ENCODE measurements around the gene ARMC9. TPM values are rescaled to one million over a fixed set of nuclear protein-coding genes. Genes with fewer than 3 reads are reported as not detected.
"Not testable (repeated sequence)": the region's sequence is repeated elsewhere in the genome, so short reads cannot be mapped to it uniquely, and the experiment has no call there.

Gene ARMC9
- total RNA-seq, 1 experiment from 2014 or later: 38.3 TPM

DNA sequence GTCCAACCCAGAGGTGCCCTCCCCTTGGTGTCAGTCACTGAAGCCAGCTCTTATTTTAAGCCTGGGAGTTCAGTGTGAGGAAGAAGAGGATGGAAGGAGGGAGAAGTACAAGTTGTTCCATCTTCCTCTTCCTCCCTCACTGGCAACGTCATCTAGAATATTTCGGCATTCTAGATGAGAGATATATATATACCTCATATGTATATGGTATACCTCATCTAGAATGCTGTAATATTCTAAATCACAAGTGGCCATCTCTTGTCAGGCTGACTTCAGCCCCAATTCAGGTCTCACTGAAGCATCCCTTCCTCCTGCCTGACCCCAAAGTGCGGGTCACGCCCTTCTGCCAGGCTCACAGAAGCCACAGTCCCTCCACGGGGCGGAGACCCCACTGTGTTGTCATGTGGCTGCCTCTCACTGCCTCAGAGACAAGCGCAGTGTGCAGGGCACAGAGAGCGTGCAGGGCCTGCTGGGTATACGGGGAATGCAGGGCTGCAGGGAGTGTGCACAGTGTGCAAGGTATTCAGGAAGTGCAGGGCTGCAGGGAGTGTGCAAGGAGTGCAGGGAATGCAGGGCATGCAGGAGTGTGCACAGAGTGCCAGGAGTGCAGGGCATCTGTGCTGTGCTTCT lies 164.2 kb downstream of the ARMC9 start:
- no peak for DNase-seq (ENCODE audit: low read depth)

DNA sequence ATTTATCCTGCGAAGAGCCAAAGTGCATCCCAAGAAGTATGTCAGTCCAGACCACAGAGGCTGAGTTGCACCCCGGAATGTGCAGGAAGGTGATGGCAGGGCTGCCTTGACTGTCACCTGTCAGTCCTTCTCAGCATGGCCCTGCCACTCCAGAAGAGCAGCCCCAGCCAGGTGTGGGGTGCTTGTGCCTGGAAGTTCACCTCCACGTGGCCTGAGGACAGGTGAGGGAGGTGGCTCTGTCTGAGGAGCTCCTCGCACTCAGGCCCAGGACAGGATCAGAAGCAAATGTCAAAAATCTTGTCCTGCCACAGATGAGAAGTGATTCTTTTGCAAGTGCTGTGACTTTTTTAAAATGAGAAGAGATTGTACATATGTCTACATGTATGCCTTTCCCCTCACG lies 165.6 kb downstream of the ARMC9 start:
- DNase-seq (ENCODE audit: low read depth): no peak

DNA sequence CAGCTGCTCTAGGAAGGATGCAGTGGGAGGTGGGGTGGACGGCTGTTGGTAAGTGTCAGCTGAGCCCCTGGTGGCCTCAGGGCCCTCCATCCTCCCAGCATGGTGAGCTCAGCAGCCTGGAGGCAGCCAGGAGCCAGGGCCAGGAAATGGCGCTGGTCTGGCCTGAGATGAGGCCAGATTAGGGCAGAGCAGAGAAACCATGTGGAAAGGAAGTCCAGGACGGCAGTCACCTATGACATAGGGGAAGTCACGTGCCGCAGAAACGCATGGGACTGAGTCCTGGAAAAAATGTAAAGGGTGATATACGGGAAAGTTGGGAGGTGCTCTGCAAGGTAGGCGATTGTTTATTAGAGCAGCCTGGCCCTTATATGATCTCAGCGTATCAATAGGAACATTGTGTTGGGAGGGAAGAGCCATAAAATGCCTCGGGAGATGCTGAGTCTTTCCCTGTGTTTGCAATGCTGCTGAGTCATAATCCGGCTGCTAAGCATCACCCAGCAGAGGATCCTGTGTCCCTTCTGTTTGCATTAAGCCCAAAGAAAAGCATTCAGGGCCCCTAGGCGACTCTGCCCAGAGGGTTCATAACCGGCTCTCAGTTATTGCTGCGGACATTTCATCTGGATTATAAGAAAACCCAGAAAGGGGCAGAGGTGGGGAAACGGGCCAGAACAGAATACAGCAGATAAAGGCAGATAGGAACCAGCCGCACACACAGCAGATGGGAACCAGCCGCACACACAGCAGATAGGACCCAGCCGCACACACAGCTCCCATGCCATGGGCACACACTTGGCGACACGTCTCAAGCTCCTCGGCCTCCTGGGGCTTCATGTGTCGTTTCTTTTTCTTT lies 166.8 kb downstream of the ARMC9 start:
- DNase-seq (ENCODE audit: low read depth): peak; percentile 83

DNA sequence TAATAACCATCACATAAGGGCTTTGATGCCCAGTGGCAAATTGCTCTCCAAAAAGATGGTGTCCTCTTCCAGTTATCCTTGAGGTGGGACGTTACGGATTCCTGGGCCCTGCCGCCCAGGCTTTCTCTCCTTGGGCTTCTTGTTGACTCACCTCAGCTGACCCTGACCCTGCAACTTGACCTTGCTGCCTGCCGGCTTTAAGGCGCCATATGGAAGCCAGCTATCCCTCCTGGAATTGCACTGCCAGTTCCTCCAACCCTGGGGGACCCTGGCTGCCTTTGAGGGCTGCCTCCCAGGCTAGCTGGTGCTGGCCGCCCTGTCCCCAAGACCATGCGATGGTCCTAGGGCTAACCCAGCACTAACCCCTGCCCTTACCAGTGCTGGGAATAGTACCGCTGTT lies 168.7 kb downstream of the ARMC9 start:
- DNase-seq (ENCODE audit: low read depth): no peak

DNA sequence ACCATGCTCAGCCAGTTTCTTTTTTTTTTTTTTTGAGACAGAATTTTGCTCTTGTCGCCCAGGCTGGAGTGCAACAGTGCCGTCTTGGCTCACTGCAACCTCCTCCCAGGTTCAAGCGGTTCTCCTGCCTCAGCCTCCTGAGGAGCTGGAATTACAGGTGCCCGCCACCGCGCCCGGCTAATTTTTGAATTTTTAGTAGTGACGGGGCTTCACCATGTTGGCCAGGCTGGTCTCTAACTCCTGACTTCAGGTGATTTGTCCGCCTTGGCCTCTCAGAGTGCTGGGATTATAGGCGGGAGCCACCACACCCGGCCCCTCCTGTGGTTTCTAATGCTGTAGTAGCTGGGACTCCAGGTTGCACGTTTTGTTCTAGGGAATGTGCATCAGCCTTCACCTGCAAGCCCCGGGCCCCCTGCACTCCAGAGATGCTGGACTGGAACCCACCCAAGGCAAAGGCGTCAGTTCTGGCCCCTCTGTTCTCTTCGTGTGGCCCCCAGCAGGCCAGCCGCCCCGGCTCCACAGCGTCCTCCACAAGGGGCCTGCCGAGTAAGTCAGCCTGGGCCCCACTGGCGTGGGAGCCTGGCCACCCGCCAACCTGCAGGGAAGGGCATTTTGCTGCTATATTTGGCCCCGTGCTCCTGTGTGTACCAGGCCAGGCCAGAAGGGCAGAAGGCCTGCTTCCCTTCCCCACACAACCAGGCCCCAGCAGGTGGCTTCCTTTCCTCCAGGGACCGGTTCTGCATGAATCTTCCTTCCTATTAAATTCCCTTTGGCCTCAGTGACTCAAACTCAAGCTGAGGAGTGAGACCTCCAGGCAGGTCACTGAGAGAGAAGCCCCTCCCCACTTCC lies 171.4 kb downstream of the ARMC9 start:
- no peak for DNase-seq (ENCODE audit: low read depth)

DNA sequence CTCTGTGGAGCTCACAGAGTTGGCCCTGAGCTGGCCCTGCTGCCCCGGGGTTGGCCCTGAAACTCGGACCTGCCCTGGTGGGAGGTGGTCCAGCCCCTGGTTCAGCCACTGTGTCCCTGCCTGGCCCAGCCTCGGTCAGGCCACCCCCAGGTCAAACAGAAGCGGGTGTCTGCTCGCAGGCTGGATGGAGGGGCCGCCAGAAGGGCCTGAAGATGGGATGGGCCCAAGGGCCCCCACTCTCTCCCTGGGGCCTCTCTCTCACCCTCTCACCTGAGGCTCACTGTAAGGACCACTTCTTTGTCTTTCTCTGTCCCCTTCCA lies 172.0 kb downstream of the ARMC9 start:
- no peak for DNase-seq (ENCODE audit: low read depth)

DNA sequence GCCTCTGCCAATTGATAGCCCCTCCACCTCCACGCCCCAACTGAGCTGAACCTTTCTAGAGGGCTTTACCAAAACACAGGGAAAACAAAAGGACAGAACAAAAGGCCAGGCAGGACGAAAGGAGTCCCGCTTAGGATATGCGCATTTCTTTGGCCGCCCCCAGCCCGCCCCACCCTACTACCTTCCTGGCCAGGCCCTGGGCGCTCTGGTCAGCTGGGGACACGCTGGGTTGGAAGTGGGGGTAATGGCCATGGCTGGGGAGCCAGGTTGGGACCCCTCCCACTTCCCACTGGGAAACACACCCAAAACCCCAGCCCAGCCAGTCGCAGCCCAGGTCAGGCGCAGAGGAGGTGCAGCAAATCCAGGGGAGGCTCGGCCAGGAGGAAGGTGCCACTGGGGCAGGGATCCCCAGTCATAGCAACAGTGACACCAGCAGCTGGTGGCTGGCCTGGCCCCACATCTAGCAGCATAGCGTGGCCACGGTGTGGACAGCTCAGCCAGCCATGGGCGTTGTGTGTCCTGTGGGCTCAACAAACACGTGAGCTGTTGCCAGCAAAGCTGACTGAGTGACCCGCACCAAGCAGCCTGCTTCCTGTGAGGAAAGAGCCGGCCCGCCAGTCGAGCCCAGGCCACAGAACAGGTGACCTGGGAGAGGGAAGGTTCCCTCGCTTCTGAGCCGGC lies 172.5 kb downstream of the ARMC9 start:
- no peak for DNase-seq (ENCODE audit: low read depth)

DNA sequence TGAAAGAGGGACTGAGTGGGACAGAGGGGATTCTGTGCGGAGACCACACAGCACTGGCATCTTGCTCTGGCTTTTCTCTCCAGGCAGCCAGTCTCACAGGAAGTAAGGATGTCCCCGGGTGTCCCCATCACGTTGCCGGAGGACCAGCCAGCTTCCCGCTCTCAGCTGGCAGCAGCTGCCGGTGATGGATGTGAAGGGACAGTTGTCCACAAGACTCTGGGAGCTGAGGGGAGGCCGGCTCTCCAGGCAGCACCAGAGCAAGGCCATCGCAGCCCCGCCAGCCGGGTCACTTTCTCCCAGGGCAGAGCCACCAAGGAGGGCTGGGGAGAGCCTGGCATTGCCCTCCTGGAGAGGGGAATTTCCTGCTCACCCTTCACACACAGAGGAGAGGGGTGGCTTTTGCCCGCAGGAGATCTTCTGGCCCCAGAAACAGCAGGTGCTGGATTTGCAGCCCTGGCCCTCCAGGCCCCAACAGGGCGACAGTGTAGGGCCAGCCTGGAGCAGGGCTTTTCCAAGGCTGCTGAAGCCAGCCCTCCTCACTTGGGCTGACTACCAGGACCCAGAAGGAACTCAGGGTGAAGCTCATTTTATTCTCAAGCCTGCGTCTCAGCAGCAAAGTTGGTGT lies 173.1 kb downstream of the ARMC9 start:
- no peak for DNase-seq (ENCODE audit: low read depth)

DNA sequence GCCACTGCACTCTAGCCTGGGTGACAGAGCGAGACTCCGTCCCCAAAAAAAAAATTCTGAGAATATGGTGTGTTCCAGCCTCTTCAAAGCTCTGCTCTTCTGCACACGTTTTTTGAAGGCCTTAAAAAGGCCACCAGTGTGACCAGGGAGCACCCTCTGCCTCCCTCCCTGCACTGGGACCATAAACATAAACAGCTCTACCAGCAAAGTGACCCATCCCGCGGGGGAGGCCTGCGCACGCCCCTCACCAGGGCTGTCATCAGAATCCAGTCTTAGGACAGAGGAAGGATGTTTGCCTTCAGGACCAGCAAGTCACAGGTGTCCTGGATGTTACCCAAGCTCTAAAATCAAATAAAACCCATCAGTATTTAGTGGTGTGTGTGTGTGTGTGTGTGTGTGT lies 173.9 kb downstream of the ARMC9 start:
- no peak for DNase-seq (ENCODE audit: low read depth)

DNA sequence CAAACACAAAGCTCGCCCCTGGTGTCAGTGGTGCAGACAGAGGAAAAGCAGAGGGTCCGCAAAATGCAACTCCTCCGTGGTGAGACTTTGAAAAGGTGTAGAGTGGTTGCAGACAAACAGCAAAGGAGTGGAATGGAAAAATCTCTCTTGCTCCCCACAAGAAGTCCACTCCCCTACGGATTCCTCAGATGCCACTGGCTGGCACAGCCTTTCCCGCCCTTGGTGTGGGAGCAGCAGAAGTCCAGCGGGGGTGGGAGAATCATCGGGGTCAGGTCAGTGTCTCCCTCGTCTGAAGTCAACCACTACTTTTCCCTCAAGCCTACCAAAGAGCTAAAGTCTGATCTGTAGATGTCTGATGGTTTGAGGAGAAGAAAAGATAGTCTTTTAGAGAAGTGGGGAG lies 174.8 kb downstream of the ARMC9 start:
- no peak for DNase-seq (ENCODE audit: low read depth)

DNA sequence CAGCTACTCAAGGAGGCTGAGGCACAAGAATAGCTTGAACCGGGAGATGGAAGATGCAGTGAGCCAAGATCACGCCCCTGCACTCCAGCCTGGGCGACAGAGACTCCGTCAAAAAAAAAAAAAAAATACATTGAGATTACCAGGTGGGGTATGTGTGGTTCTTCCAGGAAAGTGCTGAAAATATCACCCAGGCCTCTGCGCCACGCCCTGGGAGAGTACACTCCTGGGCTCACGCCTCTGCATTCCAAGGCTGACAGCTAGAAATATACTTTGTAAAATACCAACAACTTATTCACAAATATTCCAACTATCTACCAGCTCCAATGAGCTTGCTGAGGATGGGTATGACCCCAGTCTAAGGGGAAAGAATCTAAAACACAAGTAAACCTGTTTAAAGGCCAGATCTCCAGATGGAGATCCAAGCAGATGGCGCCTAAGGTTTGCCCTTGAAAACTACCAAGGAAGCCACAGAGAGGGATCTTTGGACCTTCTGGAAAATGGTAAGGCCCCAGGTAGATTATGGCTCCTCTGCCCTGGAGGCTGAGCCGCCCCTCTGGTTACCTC lies 175.4 kb downstream of the ARMC9 start:
- DNase-seq (ENCODE audit: low read depth): no peak

DNA sequence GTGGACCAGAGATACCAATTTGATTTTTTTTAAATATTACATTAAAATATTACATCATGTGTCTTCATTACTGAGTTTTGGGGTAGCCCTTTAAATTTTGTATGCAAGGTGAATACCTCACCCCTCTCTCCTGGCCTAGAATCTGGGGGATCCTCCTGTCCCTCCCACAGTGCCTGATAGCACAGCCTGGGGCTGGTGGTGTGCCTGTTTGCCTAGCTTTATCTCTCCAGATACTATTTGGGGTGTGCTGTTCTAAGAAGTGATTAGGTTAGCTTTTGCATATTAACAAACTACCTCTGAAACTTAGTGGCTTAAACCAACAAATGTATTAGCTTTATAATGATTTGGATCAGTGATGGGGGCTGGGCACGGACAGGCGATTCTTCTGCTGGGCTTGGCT lies 176.3 kb downstream of the ARMC9 start:
- DNase-seq (ENCODE audit: low read depth): no peak

DNA sequence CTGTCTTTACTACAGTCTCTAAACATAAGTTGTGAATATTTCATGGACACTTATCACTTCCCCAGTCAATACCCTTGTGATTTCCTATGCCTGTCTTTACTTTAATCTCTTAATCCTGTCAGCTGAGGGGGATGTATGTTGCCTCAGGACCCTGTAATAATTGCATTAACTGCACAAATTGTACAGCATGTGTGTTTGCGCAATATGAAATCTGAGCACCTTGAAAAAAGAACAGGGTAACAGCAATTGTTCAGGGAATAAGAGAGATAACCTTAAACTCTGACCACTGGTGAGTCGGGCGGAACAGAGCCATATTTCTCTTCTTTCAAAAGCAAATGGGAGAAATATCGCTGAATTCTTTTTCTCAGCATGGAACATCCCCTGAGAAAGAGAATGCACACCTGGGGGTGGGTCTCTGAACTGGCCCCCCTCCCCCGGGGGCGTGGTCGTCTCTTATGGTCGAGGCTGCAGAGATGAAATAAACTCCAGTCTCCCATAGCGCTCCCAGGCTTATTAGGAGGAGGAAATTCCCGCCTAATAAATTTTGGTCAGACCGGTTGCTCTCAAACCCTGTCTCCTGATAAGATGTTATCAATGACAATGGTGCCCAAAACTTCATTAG lies 177.7 kb downstream of the ARMC9 start:
- not testable (repeated sequence) for DNase-seq (ENCODE audit: low read depth)

DNA sequence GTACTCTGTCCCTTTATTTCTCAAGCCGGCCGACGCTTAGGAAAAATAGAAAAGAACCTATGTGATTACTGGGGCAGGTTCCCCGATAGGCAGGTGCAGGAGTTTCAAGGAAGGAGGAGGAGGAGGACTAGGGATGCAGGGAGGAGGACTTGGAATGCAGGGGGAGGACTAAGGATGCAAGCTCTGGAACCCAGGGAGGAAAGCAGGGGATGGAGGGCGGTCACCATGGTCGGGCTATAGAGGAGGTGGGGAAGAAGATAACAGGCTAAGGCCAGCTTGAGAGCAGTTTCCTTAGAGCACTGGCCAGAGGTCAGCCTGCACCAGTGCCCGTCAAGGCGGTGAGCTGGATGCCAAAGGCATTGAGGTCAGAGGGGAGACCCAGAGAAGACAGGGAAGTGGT lies 178.4 kb downstream of the ARMC9 start:
- DNase-seq (ENCODE audit: low read depth): no peak

DNA sequence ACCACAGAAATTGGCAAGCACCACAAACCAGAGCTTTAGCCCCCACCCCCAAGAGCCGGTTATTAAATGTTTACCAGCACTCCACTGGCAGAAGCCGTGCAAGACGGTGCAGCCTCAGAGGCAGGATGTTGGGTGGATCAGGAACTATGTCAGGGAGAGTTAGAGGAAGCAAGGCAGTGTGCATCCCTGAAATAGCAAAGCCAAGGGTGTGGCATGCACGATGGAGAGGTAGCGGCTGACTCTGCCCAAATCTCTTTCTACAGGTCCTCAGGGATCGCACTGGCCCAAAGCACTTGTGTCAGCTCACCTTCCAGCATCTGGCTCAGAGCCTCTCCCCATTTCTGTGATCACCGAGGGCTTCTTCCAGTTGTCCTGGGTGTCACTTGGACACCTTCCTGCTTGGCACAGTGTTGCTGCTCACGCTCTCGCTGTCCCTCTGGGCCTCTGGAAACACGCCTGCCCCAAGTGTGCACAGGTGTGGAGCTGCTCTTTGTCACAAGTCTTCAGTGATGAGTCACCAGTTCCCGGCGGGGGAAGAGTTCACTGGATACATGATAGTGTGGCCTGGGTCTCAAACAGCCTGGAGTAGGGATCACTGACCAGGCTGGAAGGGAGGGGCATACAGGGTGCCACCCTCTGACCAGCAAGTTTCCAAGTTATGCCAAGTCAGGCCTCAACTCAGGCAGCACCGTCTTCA lies 179.7 kb downstream of the ARMC9 start:
- peak; percentile 25 for DNase-seq (ENCODE audit: low read depth)

DNA sequence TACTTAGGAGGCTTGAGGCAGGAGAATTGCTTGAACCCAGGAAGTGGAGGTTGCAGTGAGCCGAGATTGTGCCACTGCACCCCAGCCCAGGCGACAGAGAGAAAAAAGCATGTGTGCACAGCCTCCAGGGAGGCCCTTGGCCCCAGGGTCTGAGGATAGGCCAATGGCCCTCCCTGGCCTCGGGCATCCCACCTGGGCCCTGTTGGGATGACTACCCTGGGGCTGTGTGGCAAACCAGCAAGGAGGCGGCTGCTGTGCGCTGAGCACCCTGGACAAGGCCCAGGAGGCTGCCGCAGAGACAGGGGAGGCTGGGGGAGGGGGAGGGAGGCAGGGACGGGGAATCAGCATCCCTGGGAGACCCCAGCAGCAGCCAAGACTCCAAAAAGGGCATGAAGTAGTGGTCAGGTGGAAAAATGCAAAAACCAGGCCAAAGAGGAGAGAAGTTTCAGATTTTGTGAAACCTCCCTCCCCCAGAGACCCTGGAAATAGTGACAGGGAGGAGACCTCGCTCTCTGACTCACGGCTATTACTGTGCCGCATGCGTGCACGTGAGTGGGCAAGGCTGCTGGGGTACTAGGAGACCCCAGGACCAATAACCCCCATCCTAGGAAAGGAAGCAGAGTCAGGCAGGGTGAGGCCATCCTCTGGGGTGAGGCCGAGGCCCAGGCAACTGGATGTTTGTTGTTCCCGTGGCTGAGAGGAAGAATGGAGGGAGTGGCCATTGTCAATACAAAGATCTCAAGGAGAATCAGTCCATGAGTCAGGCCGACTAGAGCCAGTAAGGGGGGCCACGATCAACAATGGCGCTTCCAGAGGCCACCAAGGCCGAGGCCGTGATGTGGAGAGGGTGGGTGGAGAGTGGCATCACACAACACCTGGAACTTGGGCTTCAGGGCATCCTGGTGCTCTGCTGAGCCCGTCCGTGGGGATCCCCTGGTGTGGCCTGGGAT lies 181.1 kb downstream of the ARMC9 start:
- DNase-seq (ENCODE audit: low read depth): no peak

DNA sequence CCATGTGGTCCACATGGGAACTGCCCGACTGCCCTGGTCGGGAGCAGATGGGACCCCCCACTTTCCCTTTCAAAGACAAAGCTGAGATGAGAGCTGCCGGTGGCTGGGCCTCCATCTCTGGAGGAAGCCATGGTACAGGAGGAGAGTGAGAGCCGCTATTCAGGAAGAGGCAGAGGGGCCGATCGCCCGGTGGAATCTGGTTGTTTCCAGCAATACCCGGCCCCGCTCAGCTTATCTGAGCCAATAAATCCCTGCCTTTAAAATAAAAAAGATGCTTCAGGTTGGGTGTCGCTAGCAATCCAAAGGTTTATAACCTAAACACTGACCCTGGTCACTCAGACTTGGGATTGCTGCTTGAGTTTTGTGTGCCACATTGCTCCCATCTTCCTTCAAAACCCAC lies 181.9 kb downstream of the ARMC9 start:
- DNase-seq (ENCODE audit: low read depth): no peak

DNA sequence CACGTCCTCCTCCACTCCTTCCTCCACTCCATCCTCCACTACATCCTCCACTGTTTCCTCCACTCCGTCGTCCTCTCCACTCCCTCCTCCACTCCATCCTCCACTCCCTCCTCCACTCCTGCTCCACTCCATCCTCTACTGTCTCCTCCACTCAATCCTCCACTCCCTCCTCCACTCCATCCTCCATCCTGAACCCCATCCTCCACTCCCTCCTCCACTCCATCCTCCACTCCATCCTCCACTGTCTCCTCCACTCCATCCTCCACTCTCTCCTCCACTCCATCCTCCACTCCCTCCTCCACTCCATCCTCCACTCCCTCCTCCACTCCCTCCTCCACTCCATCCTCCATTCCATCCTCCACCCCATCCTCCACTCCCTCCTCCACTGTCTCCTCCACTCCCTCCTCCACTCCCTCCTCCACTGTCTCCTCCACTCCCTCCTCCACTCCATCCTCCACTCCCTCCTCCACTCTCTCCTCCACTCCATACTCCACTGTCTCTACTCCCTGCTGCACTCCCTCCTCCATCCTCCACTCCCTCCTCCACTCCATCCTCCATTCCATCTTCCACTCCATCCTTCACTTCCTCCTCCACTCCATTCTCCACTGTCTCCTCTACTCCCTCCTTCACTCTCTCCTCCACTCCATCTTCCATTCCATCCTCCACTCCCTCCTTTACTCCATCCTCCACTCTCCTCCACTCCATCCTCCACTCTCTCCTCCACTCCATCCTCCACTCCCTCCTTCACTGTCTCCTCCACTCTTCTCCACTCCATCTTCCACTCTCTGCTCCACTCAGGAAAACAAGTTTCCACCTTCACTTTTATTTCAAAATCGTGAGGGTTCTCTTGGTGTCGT lies 182.8 kb downstream of the ARMC9 start:
- no peak for DNase-seq (ENCODE audit: low read depth)
